ENCODE measurements around the gene ALG12. TPM values are rescaled to one million over a fixed set of nuclear protein-coding genes. Genes with fewer than 3 reads are reported as not detected.
"Not testable (repeated sequence)": the region's sequence is repeated elsewhere in the genome, so short reads cannot be mapped to it uniquely, and the experiment has no call there.

Gene ALG12
- total and polyA plus RNA-seq, 4 donors, result 13.3 to 27.4 (median 19.1) TPM

GRCh38 chr22:49861642-49862495 is 56.4 kb downstream of the ALG12 start:
- H3K27ac ChIP-seq (ENCODE audit: low read depth, low read length), result no peak overlapping the region
- 96% methylated on average over 25 of the region's 29 CpGs for WGBS (ENCODE audit: insufficient coverage)
- no peak for DNase-seq (ENCODE audit: low read depth in 4 of 6, low spot score in 6 of 6)
- no peak overlapping the region for H3K4me3 ChIP-seq (ENCODE audit: low read depth, low read length)
- H3K27me3 ChIP-seq (ENCODE audit: control insufficient read depth, insufficient read depth, low read length), result no peaks in the 10 kb centered on the region
- H3K4me1 ChIP-seq (ENCODE audit: control insufficient read depth, insufficient read depth, low read length), result peaks cover 3% of the 10 kb centered on the region
- H3K9me3 ChIP-seq (ENCODE audit: control insufficient read depth, insufficient read depth, low read length), result peaks cover 1% of the 10 kb centered on the region
- H3K36me3 ChIP-seq (ENCODE audit: control insufficient read depth, insufficient read depth, low read length), result peaks cover 16% of the 10 kb centered on the region

- DNase-seq (ENCODE audit: low read depth in 4 of 6, low spot score in 6 of 6), result no peak
- WGBS (ENCODE audit: insufficient coverage), result 89% methylated on average over 11 of the region's 14 CpGs
Observed at GRCh38 chr22:49858827-49859226, 59.4 kb downstream of the ALG12 start.

GRCh38 chr22:49856766-49857618 is 61.2 kb downstream of the ALG12 start:
- no peak for DNase-seq (ENCODE audit: low read depth in 4 of 6, low spot score in 6 of 6)
- Histone ChIP-seq H3K4me1 (ENCODE audit: control insufficient read depth, insufficient read depth, low read length) (peaks cover 29% of the 10 kb centered on the region), H3K9me3 (ENCODE audit: control insufficient read depth, insufficient read depth, low read length) (no peaks in the 10 kb centered on the region), H3K4me3 (ENCODE audit: low read depth, low read length) (no peak overlapping the region), H3K36me3 (ENCODE audit: control insufficient read depth, insufficient read depth, low read length) (peaks cover 23% of the 10 kb centered on the region), H3K27me3 (ENCODE audit: control insufficient read depth, insufficient read depth, low read length) (no peaks in the 10 kb centered on the region), H3K27ac (ENCODE audit: low read depth, low read length) (no peak overlapping the region)
- WGBS (ENCODE audit: insufficient coverage), result 94% methylated on average over 20 of the region's 31 CpGs

More at GRCh38 chr22:49858827-49859226, 59.4 kb downstream of the ALG12 start:
- no peak overlapping the region for H3K27ac ChIP-seq (ENCODE audit: low read depth, low read length)
- no peaks in the 10 kb centered on the region for H3K27me3 ChIP-seq (ENCODE audit: control insufficient read depth, insufficient read depth, low read length)
- no peaks in the 10 kb centered on the region for H3K9me3 ChIP-seq (ENCODE audit: control insufficient read depth, insufficient read depth, low read length)
- H3K4me1 ChIP-seq (ENCODE audit: control insufficient read depth, insufficient read depth, low read length), result peaks cover 23% of the 10 kb centered on the region
- no peak overlapping the region for H3K4me3 ChIP-seq (ENCODE audit: low read depth, low read length)
- peaks cover 23% of the 10 kb centered on the region for H3K36me3 ChIP-seq (ENCODE audit: control insufficient read depth, insufficient read depth, low read length)

- H3K9me3 ChIP-seq (ENCODE audit: control insufficient read depth, insufficient read depth, low read length), result no peaks in the 10 kb centered on the region
- peaks cover 29% of the 10 kb centered on the region for H3K4me1 ChIP-seq (ENCODE audit: control insufficient read depth, insufficient read depth, low read length)
- H3K4me3 ChIP-seq (ENCODE audit: low read depth, low read length), result no peak overlapping the region
- DNase-seq (ENCODE audit: low read depth in 4 of 6, low spot score in 6 of 6), result no peak
- no peak overlapping the region for H3K27ac ChIP-seq (ENCODE audit: low read depth, low read length)
- peaks cover 23% of the 10 kb centered on the region for H3K36me3 ChIP-seq (ENCODE audit: control insufficient read depth, insufficient read depth, low read length)
- 86% methylated on average over 4 of the region's 23 CpGs for WGBS (ENCODE audit: insufficient coverage)
- peaks cover 5% of the 10 kb centered on the region for H3K27me3 ChIP-seq (ENCODE audit: control insufficient read depth, insufficient read depth, low read length)
Observed at GRCh38 chr22:49856343-49856742, 61.9 kb downstream of the ALG12 start.

GRCh38 chr22:49855251-49855911 is 62.9 kb downstream of the ALG12 start:
- H3K36me3 ChIP-seq (ENCODE audit: control insufficient read depth, insufficient read depth, low read length), result peaks cover 23% of the 10 kb centered on the region
- WGBS (ENCODE audit: insufficient coverage), result 46% methylated on average over 7 of the region's 9 CpGs
- peaks cover 29% of the 10 kb centered on the region for H3K4me1 ChIP-seq (ENCODE audit: control insufficient read depth, insufficient read depth, low read length)
- H3K4me3 ChIP-seq (ENCODE audit: low read depth, low read length), result no peak overlapping the region
- peaks cover 15% of the 10 kb centered on the region for H3K27me3 ChIP-seq (ENCODE audit: control insufficient read depth, insufficient read depth, low read length)
- no peaks in the 10 kb centered on the region for H3K9me3 ChIP-seq (ENCODE audit: control insufficient read depth, insufficient read depth, low read length)
- no peak for DNase-seq (ENCODE audit: low read depth in 4 of 6, low spot score in 6 of 6)
- no peak overlapping the region for H3K27ac ChIP-seq (ENCODE audit: low read depth, low read length)

- Histone ChIP-seq H3K27me3 (ENCODE audit: control insufficient read depth, insufficient read depth, low read length) (peaks cover 26% of the 10 kb centered on the region), H3K36me3 (ENCODE audit: control insufficient read depth, insufficient read depth, low read length) (peaks cover 23% of the 10 kb centered on the region), H3K4me1 (ENCODE audit: control insufficient read depth, insufficient read depth, low read length) (peaks cover 39% of the 10 kb centered on the region), H3K4me3 (ENCODE audit: low read depth, low read length) (peak overlapping the region; percentile 66), H3K27ac (ENCODE audit: low read depth, low read length) (peak overlapping the region; percentile 69), H3K9me3 (ENCODE audit: control insufficient read depth, insufficient read depth, low read length) (no peaks in the 10 kb centered on the region)
- DNase-seq (ENCODE audit: low read depth in 4 of 6, low spot score in 6 of 6), result peak in 5 of 6 donors; percentile 14 to 67 (median 24)
- under 1% methylated on average over 98 of the region's 101 CpGs for WGBS (ENCODE audit: insufficient coverage)
Observed at GRCh38 chr22:49853981-49854831, 64.0 kb downstream of the ALG12 start.

GRCh38 chr22:49852898-49853894 is 65.0 kb downstream of the ALG12 start, which contains the start of gene ZBED4:
ZBED4 (plus strand) TSS chr22:49853844; CDS start chr22:49883663, 29,819 bp downstream.
- Histone ChIP-seq H3K36me3 (ENCODE audit: control insufficient read depth, insufficient read depth, low read length) (peaks cover 17% of the 10 kb centered on the region), H3K9me3 (ENCODE audit: control insufficient read depth, insufficient read depth, low read length) (no peaks in the 10 kb centered on the region), H3K4me3 (ENCODE audit: low read depth, low read length) (peak within 1 kb of the TSS; percentile 66), H3K27me3 (ENCODE audit: control insufficient read depth, insufficient read depth, low read length) (peaks cover 34% of the 10 kb centered on the region), H3K4me1 (ENCODE audit: control insufficient read depth, insufficient read depth, low read length) (peaks cover 48% of the 10 kb centered on the region), H3K27ac (ENCODE audit: low read depth, low read length) (peak within 1 kb of the TSS; percentile 69)
- peak; percentile 92 to 99 (median 94) for DNase-seq (ENCODE audit: low read depth in 4 of 6, low spot score in 6 of 6)
- under 1% methylated on average over 122 of the region's 127 CpGs for WGBS (ENCODE audit: insufficient coverage)

- not testable (repeated sequence) for H3K27ac ChIP-seq (ENCODE audit: low read depth, low read length)
- WGBS (ENCODE audit: insufficient coverage), result 49% methylated on average over 8 of the region's 13 CpGs
- peaks cover 52% of the 10 kb centered on the region for H3K4me1 ChIP-seq (ENCODE audit: control insufficient read depth, insufficient read depth, low read length)
Observed at GRCh38 chr22:49852568-49852897, 65.7 kb downstream of the ALG12 start.

More at GRCh38 chr22:49852568-49852897, 65.7 kb downstream of the ALG12 start:
- peaks cover 41% of the 10 kb centered on the region for H3K27me3 ChIP-seq (ENCODE audit: control insufficient read depth, insufficient read depth, low read length)
- H3K4me3 ChIP-seq (ENCODE audit: low read depth, low read length), result peak overlapping the region; percentile 55
- not testable (repeated sequence) for H3K9me3 ChIP-seq (ENCODE audit: control insufficient read depth, insufficient read depth, low read length); DNase-seq (ENCODE audit: low read depth in 4 of 6, low spot score in 6 of 6)
- H3K36me3 ChIP-seq (ENCODE audit: control insufficient read depth, insufficient read depth, low read length), result peaks cover 14% of the 10 kb centered on the region
